Subcutaneous abdominal adipose tissue (tissue), 5 donors: ENCODE results near the gene KCTD18.

ENCODE experiments used
- H3K27ac ChIP-seq: one replicate; pipeline ENCODE4 v1.7.0; 2013; ENCODE audit warnings: low read depth, mild to moderate bottlenecking, inconsistent platforms, low read length, moderate library complexity
- H3K27me3 ChIP-seq, 5 donors: one replicate each; pipeline ENCODE4 v1.7.0; 2013; ENCODE audit warnings: low read length in 5 of 5, inconsistent platforms in 1 of 5; ENCODE audit not compliant: control insufficient read depth in 5 of 5, insufficient read depth in 4 of 5
- H3K36me3 ChIP-seq, 5 donors: one replicate each; pipeline ENCODE4 v1.7.0; 2013; ENCODE audit warnings: low read length in 5 of 5; ENCODE audit not compliant: control insufficient read depth in 5 of 5, insufficient read depth in 5 of 5
- H3K4me1 ChIP-seq, 5 donors: one replicate each; pipeline ENCODE4 v1.7.0; 2013; ENCODE audit warnings: low read length in 5 of 5, mild to moderate bottlenecking in 3 of 5, moderate library complexity in 1 of 5; ENCODE audit not compliant: control insufficient read depth in 5 of 5, insufficient read depth in 5 of 5
- H3K4me3 ChIP-seq, 5 donors: one replicate each; pipeline ENCODE4 v1.7.0; 2013; ENCODE audit warnings: low read length in 5 of 5, low read depth in 1 of 5
- H3K9ac ChIP-seq, 5 donors: one replicate each; pipeline ENCODE4 v1.7.0; 2013; ENCODE audit warnings: low read length in 5 of 5, mild to moderate bottlenecking in 4 of 5, moderate library complexity in 3 of 5
- H3K9me3 ChIP-seq, 5 donors: one replicate each; pipeline ENCODE4 v1.7.0; 2013; ENCODE audit warnings: low read length in 5 of 5; ENCODE audit not compliant: control insufficient read depth in 5 of 5
- donor health status: healthy.
- donor health status: healthy.
- donor health status: healthy.
- donor health status: healthy.
- donor health status: healthy.

Gene KCTD18

DNA sequence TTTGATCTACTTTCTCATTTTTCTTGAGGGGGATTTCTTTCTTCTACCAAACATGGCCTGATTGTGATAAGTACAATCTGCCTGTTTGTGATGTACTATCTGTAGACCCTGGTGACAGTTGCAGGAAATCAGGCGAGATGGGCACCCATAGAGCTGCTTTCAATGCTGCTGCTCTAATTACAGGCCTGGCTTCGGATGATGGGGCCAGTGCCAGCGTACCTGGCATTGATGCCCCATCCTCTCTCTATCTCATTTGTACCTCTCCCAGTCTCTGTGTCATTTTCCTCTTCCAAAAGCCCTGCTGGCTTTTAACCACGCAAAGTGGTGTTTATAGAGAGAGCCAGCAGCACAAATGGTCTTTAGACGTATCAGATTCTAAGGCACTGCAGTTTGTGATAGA, 69.9 kb downstream of the KCTD18 start:
- peaks cover 0 to 2% (median 0%) of the 10 kb centered on the region in 5 donors for H3K9me3 ChIP-seq
- H3K9ac ChIP-seq = no peak overlapping the region
- H3K27ac ChIP-seq = no peak overlapping the region
- peaks cover 3 to 23% (median 18%) of the 10 kb centered on the region in 5 donors for H3K4me1 ChIP-seq
- H3K4me3 ChIP-seq = no peak overlapping the region
- H3K27me3 ChIP-seq = no peaks in the 10 kb centered on the region
- H3K36me3 ChIP-seq = peaks cover 4 to 27% (median 21%) of the 10 kb centered on the region in 5 donors
